Activated gamma-delta T cell (primary cell): ENCODE measurements around the gene IER3.

Experiments used
- DNase-seq: peaks from one replicate; lab custom pipeline; 2025; lab: John Stamatoyannopoulos, UW

The IER3 gene

DNA sequence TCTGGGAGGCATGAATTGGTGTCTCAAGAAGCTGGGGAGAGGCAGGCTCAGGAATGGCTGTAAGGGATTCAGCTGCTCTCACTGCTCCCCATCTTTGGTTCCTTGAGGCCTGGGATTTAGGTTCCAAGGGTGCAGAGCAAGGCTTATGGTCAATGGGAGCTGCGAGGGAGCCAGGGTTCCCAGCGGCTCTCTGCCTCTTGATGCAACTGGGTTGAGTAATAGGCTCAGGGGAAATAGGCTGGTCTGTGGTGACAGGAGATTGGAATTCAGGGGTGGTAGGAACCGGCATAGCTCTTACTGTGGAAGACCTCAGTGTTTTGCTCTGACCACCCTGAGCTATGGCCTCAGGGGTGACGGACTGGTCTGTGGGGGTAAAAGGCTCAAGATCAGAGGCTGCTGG lies 40.5 kb downstream of the IER3 start:
- DNase-seq, result no peak

DNA sequence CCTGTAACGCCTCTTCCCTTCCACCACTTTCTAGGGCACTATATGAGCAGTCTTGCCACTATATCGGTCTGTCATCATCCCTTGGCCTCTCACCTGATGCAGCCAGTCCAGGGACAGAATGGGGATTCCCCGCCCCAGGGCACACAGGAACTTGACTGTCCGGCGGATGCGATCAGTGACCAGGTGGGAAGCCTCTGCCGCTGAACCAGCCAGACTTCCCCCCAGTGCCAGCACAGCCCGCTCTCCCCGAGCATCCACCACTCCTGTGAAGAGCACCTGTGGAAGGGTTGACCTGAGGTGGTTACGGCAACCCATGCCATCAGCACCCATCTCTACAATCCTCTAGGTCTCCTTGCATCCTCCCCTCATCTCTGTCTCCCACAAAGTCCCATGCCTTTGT lies 41.3 kb downstream of the IER3 start:
- DNase-seq, result no peak

DNA sequence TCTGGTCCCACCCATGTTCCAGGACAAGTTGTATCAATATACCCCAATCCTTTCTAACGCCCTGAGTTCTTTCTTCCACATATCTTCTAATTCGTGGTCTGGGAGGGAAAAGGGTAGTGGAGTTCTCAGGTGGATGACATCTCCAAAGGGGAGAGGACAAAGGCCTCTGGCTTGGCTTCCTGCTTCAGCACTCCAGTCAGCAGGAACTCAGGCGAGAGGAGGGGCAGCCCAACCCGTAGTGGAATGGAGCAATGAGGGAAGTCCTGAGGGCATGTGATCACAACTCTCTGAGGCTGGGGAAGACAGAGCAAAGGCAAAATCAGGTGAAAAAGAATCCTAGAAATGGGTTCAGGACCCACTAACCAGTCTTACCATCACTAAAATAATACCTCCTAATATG lies 44.0 kb downstream of the IER3 start:
- no peak for DNase-seq

DNA sequence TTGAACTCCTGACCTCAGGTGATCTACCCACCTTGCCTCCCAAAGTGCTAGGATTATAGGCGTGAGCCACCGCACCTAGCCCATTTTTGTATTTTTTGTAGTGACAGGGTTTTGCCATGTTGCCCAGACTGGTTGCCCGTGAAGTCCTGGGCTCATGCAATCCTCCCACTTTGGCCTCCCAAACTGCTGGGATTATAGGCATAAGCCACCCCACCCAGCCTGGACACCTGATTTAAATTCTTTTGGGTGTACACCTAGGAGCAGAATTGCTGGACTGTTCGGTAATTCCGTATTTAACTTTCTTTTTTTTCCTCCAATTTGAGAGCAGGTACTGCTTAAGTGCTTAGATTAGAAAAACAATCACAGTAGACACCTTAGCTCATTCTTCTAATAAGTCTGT lies 47.9 kb downstream of the IER3 start:
- DNase-seq, result no peak
